ENCODE data around the gene IFIT2. TPM values are rescaled to one million over a fixed set of nuclear protein-coding genes. Genes with fewer than 3 reads are reported as not detected.
"Not testable (repeated sequence)": the region's sequence is repeated elsewhere in the genome, so short reads cannot be mapped to it uniquely, and the experiment has no call there.

Gene IFIT2
- polyA plus RNA-seq, 3 donors, result 9.7 to 25.2 (median 15.5) TPM

- no peaks in the 10 kb centered on the region for H3K27me3 ChIP-seq (ENCODE audit: control insufficient read depth in 2 of 2, insufficient read depth in 2 of 2, low read length in 2 of 2)
- Mint-ChIP-seq H3K9me3 (no peaks in the 10 kb centered on the region), H3K27ac (peak overlapping the region in 1 of 7 donors; percentile 44), H3K4me3 (peak overlapping the region in 1 of 2 donors; percentile 56), H3K27me3 (ENCODE audit: low read depth in 3 of 3) (peaks cover 0 to 2% (median 0%) of the 10 kb centered on the region in 3 donors), H3K4me1 (peaks cover 79% of the 10 kb centered on the region), H3K36me3 (peaks cover 0 to 4% of the 10 kb centered on the region in 2 donors)
- H4K20me1 ChIP-seq (ENCODE audit: insufficient read depth, low read length), result peaks cover 9% of the 10 kb centered on the region
- H2AFZ ChIP-seq (ENCODE audit: insufficient read depth, low read depth, low read length, poor library complexity, severe bottlenecking), result no peak overlapping the region
- no peak for DNase-seq
- peaks cover 54% of the 10 kb centered on the region for H3K79me2 ChIP-seq (ENCODE audit: insufficient read depth, low read length)
- no peak overlapping the region for H3K9ac ChIP-seq (ENCODE audit: insufficient read depth, low read length, poor library complexity, severe bottlenecking)
- TF ChIP-seq, protein P1, sequence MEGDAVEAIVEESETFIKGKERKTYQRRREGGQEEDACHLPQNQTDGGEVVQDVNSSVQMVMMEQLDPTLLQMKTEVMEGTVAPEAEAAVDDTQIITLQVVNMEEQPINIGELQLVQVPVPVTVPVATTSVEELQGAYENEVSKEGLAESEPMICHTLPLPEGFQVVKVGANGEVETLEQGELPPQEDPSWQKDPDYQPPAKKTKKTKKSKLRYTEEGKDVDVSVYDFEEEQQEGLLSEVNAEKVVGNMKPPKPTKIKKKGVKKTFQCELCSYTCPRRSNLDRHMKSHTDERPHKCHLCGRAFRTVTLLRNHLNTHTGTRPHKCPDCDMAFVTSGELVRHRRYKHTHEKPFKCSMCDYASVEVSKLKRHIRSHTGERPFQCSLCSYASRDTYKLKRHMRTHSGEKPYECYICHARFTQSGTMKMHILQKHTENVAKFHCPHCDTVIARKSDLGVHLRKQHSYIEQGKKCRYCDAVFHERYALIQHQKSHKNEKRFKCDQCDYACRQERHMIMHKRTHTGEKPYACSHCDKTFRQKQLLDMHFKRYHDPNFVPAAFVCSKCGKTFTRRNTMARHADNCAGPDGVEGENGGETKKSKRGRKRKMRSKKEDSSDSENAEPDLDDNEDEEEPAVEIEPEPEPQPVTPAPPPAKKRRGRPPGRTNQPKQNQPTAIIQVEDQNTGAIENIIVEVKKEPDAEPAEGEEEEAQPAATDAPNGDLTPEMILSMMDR (IDR thresholded peaks at IDR 0.05), result no peak
- peak overlapping the region; percentile 33 for H3K4me2 ChIP-seq (replicated peaks; ENCODE audit: extremely low read depth, low read length, poor library complexity, severe bottlenecking)
- H3K4me1 ChIP-seq (ENCODE audit: control insufficient read depth in 1 of 2, insufficient read depth in 2 of 2, low read length in 2 of 2), result peaks cover 70 to 84% of the 10 kb centered on the region in 2 donors
- intact Hi-C loops (cut with micrococcal nuclease), result no loop called here
- H3K9me3 ChIP-seq (replicated peaks in 1 of 2; ENCODE audit: control insufficient read depth in 1 of 2, insufficient read depth in 1 of 2, low read length in 2 of 2), result no peaks in the 10 kb centered on the region
- H3K4me3 ChIP-seq (replicated peaks in 1 of 3; ENCODE audit: low read depth in 2 of 3, low read length in 3 of 3), result peak overlapping the region in 1 of 3 experiments; percentile 28
- H3K36me3 ChIP-seq (replicated peaks in 1 of 2; ENCODE audit: control insufficient read depth in 1 of 2, insufficient read depth in 2 of 2, low read length in 2 of 2), result no peaks in the 10 kb centered on the region
- H3K27ac ChIP-seq (ENCODE audit: low read depth in 1 of 2, low read length in 2 of 2), result no peak overlapping the region
Observed at GRCh38 chr10:89330537-89331212, 28.8 kb downstream of the IFIT2 start.

DNA sequence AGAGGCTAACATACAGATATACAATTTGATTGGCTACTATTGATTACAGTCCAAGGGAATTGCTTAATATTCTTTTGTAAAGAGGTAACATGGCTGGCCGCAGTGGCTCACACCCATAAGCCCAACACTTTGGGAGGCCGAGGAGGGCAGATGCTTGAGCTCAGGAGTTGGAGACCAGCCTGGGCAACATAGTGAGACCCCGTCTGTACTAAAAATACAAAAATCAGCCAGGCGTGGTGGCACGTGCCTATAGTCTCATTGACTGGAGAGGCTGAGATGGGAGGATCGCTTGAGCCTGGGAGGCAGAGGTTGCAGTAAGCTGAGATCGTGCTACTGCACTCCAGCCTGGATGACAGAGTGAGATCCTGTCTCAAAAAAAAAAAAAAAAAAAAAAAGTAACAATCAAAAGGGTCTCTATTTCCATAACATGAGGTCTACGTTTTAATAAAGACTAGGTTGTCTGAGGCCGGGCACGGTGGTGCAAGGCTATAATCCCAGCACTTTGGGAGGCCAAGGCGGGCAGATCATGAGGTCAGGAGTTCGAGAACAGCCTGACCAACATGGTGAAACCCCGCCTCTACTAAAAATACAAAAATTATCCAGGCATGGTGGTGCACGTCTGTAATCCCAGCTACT, 29.8 kb downstream of the IFIT2 start:
- peaks cover 57% of the 10 kb centered on the region for H3K79me2 ChIP-seq (ENCODE audit: insufficient read depth, low read length)
- DNase-seq; H3K27me3 ChIP-seq (ENCODE audit: control insufficient read depth in 2 of 2, insufficient read depth in 2 of 2, low read length in 2 of 2); H3K9me3 Mint-ChIP-seq; intact Hi-C loops (cut with micrococcal nuclease); H3K36me3 Mint-ChIP-seq; H3K9ac ChIP-seq (ENCODE audit: insufficient read depth, low read length, poor library complexity, severe bottlenecking); H2AFZ ChIP-seq (ENCODE audit: insufficient read depth, low read depth, low read length, poor library complexity, severe bottlenecking); H3K36me3 ChIP-seq (replicated peaks in 1 of 2; ENCODE audit: control insufficient read depth in 1 of 2, insufficient read depth in 2 of 2, low read length in 2 of 2); H3K9me3 ChIP-seq (replicated peaks in 1 of 2; ENCODE audit: control insufficient read depth in 1 of 2, insufficient read depth in 1 of 2, low read length in 2 of 2); H3K27me3 Mint-ChIP-seq (ENCODE audit: low read depth in 3 of 3): not testable (repeated sequence)
- 94% methylated on average over 9 of the region's 14 CpGs for WGBS (ENCODE audit: insufficient coverage)
- Mint-ChIP-seq H3K4me1 (peaks cover 80% of the 10 kb centered on the region), H3K4me3 (peak overlapping the region; percentile 81 to 90), H3K27ac (peak overlapping the region; percentile 88 to 94 (median 92))
- H3K27ac ChIP-seq (ENCODE audit: low read depth in 1 of 2, low read length in 2 of 2), result peak overlapping the region; percentile 13 to 79
- H4K20me1 ChIP-seq (ENCODE audit: insufficient read depth, low read length), result peaks cover 18% of the 10 kb centered on the region
- peak overlapping the region; percentile 82 for H3K4me2 ChIP-seq (replicated peaks; ENCODE audit: extremely low read depth, low read length, poor library complexity, severe bottlenecking)
- H3K4me3 ChIP-seq (replicated peaks in 1 of 3; ENCODE audit: low read depth in 2 of 3, low read length in 3 of 3), result peak overlapping the region; percentile 40 to 95 (median 78)
- H3K4me1 ChIP-seq (ENCODE audit: control insufficient read depth in 1 of 2, insufficient read depth in 2 of 2, low read length in 2 of 2), result peaks cover 70 to 84% of the 10 kb centered on the region in 2 donors

Measured in CD14-positive monocyte (primary cell).